GM21390 (cell line): ENCODE results near the gene PCDHB13.

Experiments used
- ATAC-seq: cut with Tn5 transposase; IDR thresholded peaks from one replicate; pipeline ENCODE4 v1.9.1; 2021; ENCODE audit not compliant: unreplicated experiment

PCDHB13 gene

GRCh38 chr5:141260458-141261237, 46.9 kb downstream of the PCDHB13 start:
- no peak for ATAC-seq

DNA sequence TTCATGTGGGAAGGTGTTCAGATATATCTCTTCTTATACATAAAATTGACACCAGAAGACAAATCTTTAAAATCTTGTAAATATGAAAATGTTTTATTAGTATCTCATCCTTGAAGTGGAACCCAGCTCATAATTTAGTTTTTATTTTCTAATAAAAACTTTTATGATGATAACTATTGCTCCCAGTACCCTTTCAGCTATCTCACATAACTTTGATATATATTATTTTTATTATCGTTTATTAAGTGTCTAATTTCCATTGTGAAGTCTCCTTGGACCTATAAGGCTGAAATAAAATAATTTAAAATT, 47.5 kb downstream of the PCDHB13 start:
- no peak for ATAC-seq
